HepG2 (cell line): Measurements from ENCODE around the gene SLC25A11. TPM values are rescaled to one million over a fixed set of nuclear protein-coding genes. Genes with fewer than 3 reads are reported as not detected.
A peak's percentile ranks its signal among the peaks of the same experiment; 100 is the strongest.

Experiments
- ARNTL ChIP-seq: sonication (generic); formaldehyde crosslinking; IDR thresholded peaks from 2 replicates; pipeline ENCODE4 v1.4.0; 2020; ENCODE audit warnings: mild to moderate bottlenecking, missing genetic modification reagents
- EP300 ChIP-seq, 3 experiments: sonication (generic) in 1 of 3; formaldehyde crosslinking in 1 of 3; IDR thresholded peaks; 2 replicates each; pipeline versions ENCODE4 v1.5.1 to v1.6.1; 2011 to 2020; ENCODE audit warnings: low read depth in 2 of 3, low read length in 2 of 3, borderline replicate concordance in 1 of 3, improper control_type of control experiment in 1 of 3, mild to moderate bottlenecking in 1 of 3, missing genetic modification reagents in 1 of 3, moderate library complexity in 1 of 3
- FOSL1 ChIP-seq: sonication (generic); formaldehyde crosslinking; IDR thresholded peaks from 2 replicates; pipeline ENCODE4 v1.9.0; 2021; ENCODE audit warnings: missing genetic modification reagents, borderline replicate concordance
- HOXD1 ChIP-seq: sonication (generic); formaldehyde crosslinking; IDR thresholded peaks from 2 replicates; pipeline ENCODE4 v1.5.0; 2020; ENCODE audit warnings: missing genetic modification reagents
- MXD3 ChIP-seq: IDR thresholded peaks from 2 replicates; pipeline ENCODE4 v1.6.1; 2016; ENCODE audit warnings: mild to moderate bottlenecking, missing biosample characterization, missing genetic modification reagents
- MYPOP ChIP-seq: sonication (generic); formaldehyde crosslinking; IDR thresholded peaks from 2 replicates; pipeline ENCODE4 v1.8.1; 2023; ENCODE audit warnings: mild to moderate bottlenecking, moderate library complexity, missing genetic modification reagents
- NFAT5 ChIP-seq: sonication (generic); formaldehyde crosslinking; IDR thresholded peaks from 2 replicates; pipeline ENCODE4 v1.4.0; 2020; ENCODE audit warnings: missing genetic modification reagents
- NFKB2 ChIP-seq: sonication (generic); formaldehyde crosslinking; IDR thresholded peaks from 2 replicates; pipeline ENCODE4 v1.4.0; 2020; ENCODE audit warnings: missing genetic modification reagents, borderline replicate concordance
- POLR2AphosphoS5 ChIP-seq: IDR thresholded peaks from 2 replicates; pipeline ENCODE4 v1.6.1; 2012; ENCODE audit warnings: low read depth, low read length
- RARA ChIP-seq: IDR thresholded peaks from 2 replicates; pipeline ENCODE4 v1.6.1; 2016; ENCODE audit warnings: missing genetic modification reagents, missing compliant biosample characterization
- TGIF2 ChIP-seq: IDR thresholded peaks from 2 replicates; pipeline ENCODE4 v1.6.1; 2016; ENCODE audit warnings: control low read depth, missing compliant biosample characterization
- THAP11 ChIP-seq: IDR thresholded peaks from 2 replicates; pipeline ENCODE4 v1.6.1; 2016; ENCODE audit warnings: missing biosample characterization, missing genetic modification reagents
- ZFX ChIP-seq: sonication (generic); formaldehyde crosslinking; IDR thresholded peaks from 2 replicates; pipeline ENCODE4 v1.4.0; 2020; ENCODE audit warnings: mild to moderate bottlenecking, low read depth, missing genetic modification reagents, moderate library complexity
- ZMYM4 ChIP-seq: sonication (generic); formaldehyde crosslinking; IDR thresholded peaks from 2 replicates; pipeline ENCODE4 v1.8.1; 2023; ENCODE audit warnings: mild to moderate bottlenecking, missing genetic modification reagents
- ZNF138 ChIP-seq: sonication (generic); formaldehyde crosslinking; IDR thresholded peaks from 2 replicates; pipeline ENCODE4 v1.5.0; 2020; ENCODE audit warnings: mild to moderate bottlenecking, low read depth, missing genetic modification reagents
- ZNF205 ChIP-seq: IDR thresholded peaks from 2 replicates; pipeline ENCODE4 v1.6.1; 2018; ENCODE audit warnings: missing biosample characterization, missing genetic modification reagents
- ZNF280B ChIP-seq: sonication (generic); formaldehyde crosslinking; IDR thresholded peaks from 2 replicates; pipeline ENCODE4 v1.5.0; 2020; ENCODE audit warnings: missing genetic modification reagents, mild to moderate bottlenecking, borderline replicate concordance
- ZNF44 ChIP-seq: sonication (generic); formaldehyde crosslinking; IDR thresholded peaks from 2 replicates; pipeline ENCODE4 v1.5.1; 2020; ENCODE audit warnings: mild to moderate bottlenecking, missing genetic modification reagents
- ZNF589 ChIP-seq: sonication (generic); formaldehyde crosslinking; conservative IDR thresholded peaks from 2 replicates; pipeline ENCODE4 v1.8.0; 2022; ENCODE audit warnings: mild to moderate bottlenecking, moderate library complexity, missing genetic modification reagents
- ZNF720 ChIP-seq: sonication (generic); formaldehyde crosslinking; IDR thresholded peaks from 2 replicates; pipeline ENCODE4 v1.4.0; 2020; ENCODE audit warnings: missing genetic modification reagents
- ZSCAN25 ChIP-seq: sonication (generic); formaldehyde crosslinking; IDR thresholded peaks from 2 replicates; pipeline ENCODE4 v1.8.0; 2022; ENCODE audit warnings: mild to moderate bottlenecking, missing genetic modification reagents
- polyA plus RNA-seq, 8 experiments: library from polyadenylated mRNA; depleted of rRNA in 3 of 8; stranded (reverse) in 7 of 8; unstranded in 1 of 8; fragments of >200 nt; fragmentation: Illumina TruSeq in 4 of 8; extraction: Trizol in 4 of 8; gene quantifications; 2 replicates each; pipeline versions ENCODE4 v1.2.1 to v1.2.3, GENCODE V29; 2011 to 2016; ENCODE audit warnings: low read depth in 4 of 8, missing spikeins in 1 of 8, mixed read lengths in 1 of 8; ENCODE audit not compliant: insufficient read depth in 1 of 8
- total RNA-seq, 5 experiments: library from RNA; depleted of rRNA; stranded (reverse); fragments of >200 nt; fragmentation: Illumina TruSeq; extraction: Trizol; gene quantifications; 2 replicates each; pipeline ENCODE4 v1.2.3, GENCODE V29; 2016; ENCODE audit warnings: low read depth in 1 of 5

Gene SLC25A11
- total and polyA plus RNA-seq, 2 of the 13 experiments (the other 11 are each of a cell fraction or from before 2014, with no cell fraction given): 35.4 to 47.2 TPM

GRCh38 chr17:4949321-4950074 lies 9.7 kb upstream of the SLC25A11 start (continued):
- TF ChIP-seq NFAT5 (CRISPR knock-in tag): peak; percentile 63; the same call in 1 of the 2 replicates
- TF ChIP-seq EP300 (IDR thresholded peaks at IDR 0.05; ENCODE audit: low read depth in 2 of 2, low read length in 2 of 2): peak in 1 of 2 experiments; percentile 51; a peak in 1 of 4 replicates
- peak; percentile 29; the same call in 1 of the 2 replicates for TF ChIP-seq EP300 (CRISPR knock-in tag; IDR thresholded peaks at IDR 0.05; ENCODE audit: borderline replicate concordance)
- TF ChIP-seq ARNTL (CRISPR knock-in tag): peak; percentile 89
- TF ChIP-seq TGIF2 (CRISPR knock-in tag): peak; percentile 51; the same call in 1 of the 2 replicates
- no peak for TF ChIP-seq ZMYM4
- TF ChIP-seq ZSCAN25 (CRISPR knock-in tag): peak; percentile 99
- TF ChIP-seq HOXD1 (CRISPR knock-in tag): peak; percentile 75
- 0 out of 2 replicates have a peak, but pooled peaks have one; percentile 46 for TF ChIP-seq MXD3 (CRISPR knock-in tag)
- peak; percentile 80 for TF ChIP-seq RARA
- TF ChIP-seq THAP11 (CRISPR knock-in tag): 0 out of 2 replicates have a peak, but pooled peaks have one; percentile 28
- peak; percentile 87 for TF ChIP-seq ZNF589
- TF ChIP-seq POLR2AphosphoS5: peak; percentile 27; the same call in 1 of the 2 replicates
- TF ChIP-seq ZFX (CRISPR knock-in tag): 0 out of 2 replicates have a peak, but pooled peaks have one; percentile 13
- TF ChIP-seq ZNF44 (CRISPR knock-in tag): no peak
- TF ChIP-seq NFKB2: peak; percentile 69
- no peak for TF ChIP-seq ZNF720 (CRISPR knock-in tag)
- TF ChIP-seq ZNF138: 0 out of 2 replicates have a peak, but pooled peaks have one; percentile 69
- TF ChIP-seq MYPOP (CRISPR knock-in tag): peak; percentile 78; the same call in 1 of the 2 replicates
- peak; percentile 43; the same call in 1 of the 2 replicates for TF ChIP-seq FOSL1 (CRISPR knock-in tag)
- no peak; the same call in 1 of the 2 replicates for TF ChIP-seq ZNF280B
- TF ChIP-seq ZNF205 (CRISPR knock-in tag): 0 out of 2 replicates have a peak, but pooled peaks have one; percentile 23
